Islet of Langerhans (tissue), 1 donor: ENCODE data around the gene SV2C.

Source experiments
- FAIRE-seq: peaks from one replicate; lab custom pipeline; 2011; peaks lifted over from hg19 to GRCh38; lab: Jason Lieb, UNC

The SV2C gene

GRCh38 chr5:76165029-76165428 is 81.8 kb downstream of the SV2C start:
- FAIRE-seq, result no peak

GRCh38 chr5:76165711-76166374 is 82.7 kb downstream of the SV2C start:
- FAIRE-seq, result no peak

- no peak for FAIRE-seq
These were observed 83.8 kb downstream of the SV2C start for GRCh38 chr5:76166886-76167576.

- FAIRE-seq, result no peak
These were observed 86.1 kb downstream of the SV2C start for GRCh38 chr5:76169146-76169905.

- FAIRE-seq, result no peak
These were observed 90.9 kb downstream of the SV2C start for GRCh38 chr5:76174101-76174500.

GRCh38 chr5:76175051-76175666 is 92.0 kb downstream of the SV2C start:
- FAIRE-seq, result peak; percentile 41

- FAIRE-seq, result no peak
These were observed 92.7 kb downstream of the SV2C start for GRCh38 chr5:76175821-76176403.

GRCh38 chr5:76177978-76178377 is 94.8 kb downstream of the SV2C start:
- no peak for FAIRE-seq

GRCh38 chr5:76178913-76179312 is 95.7 kb downstream of the SV2C start:
- no peak for FAIRE-seq

- FAIRE-seq, result no peak
These were observed 97.9 kb downstream of the SV2C start for GRCh38 chr5:76180814-76181805.

GRCh38 chr5:76187386-76187785 is 104.2 kb downstream of the SV2C start:
- FAIRE-seq, result no peak

GRCh38 chr5:76190356-76190755 is 107.2 kb downstream of the SV2C start:
- FAIRE-seq, result no peak

GRCh38 chr5:76192837-76193236 is 109.7 kb downstream of the SV2C start:
- FAIRE-seq, result no peak

GRCh38 chr5:76193635-76194034 is 110.5 kb downstream of the SV2C start:
- no peak for FAIRE-seq

- FAIRE-seq, result no peak
These were observed 111.2 kb downstream of the SV2C start for GRCh38 chr5:76194340-76194739.

- no peak for FAIRE-seq
These were observed 113.3 kb downstream of the SV2C start for GRCh38 chr5:76196457-76196856.

- FAIRE-seq, result no peak
These were observed 113.8 kb downstream of the SV2C start for GRCh38 chr5:76196886-76197489.

- no peak for FAIRE-seq
These were observed 114.5 kb downstream of the SV2C start for GRCh38 chr5:76197726-76198125.

- no peak for FAIRE-seq
These were observed 116.4 kb downstream of the SV2C start for GRCh38 chr5:76199336-76200318.

- FAIRE-seq, result no peak
These were observed 119.0 kb downstream of the SV2C start for GRCh38 chr5:76202182-76202581.
